ENCODE results near the gene RFTN2. TPM values are rescaled to one million over a fixed set of nuclear protein-coding genes. Genes with fewer than 3 reads are reported as not detected.

The RFTN2 gene
- polyA plus RNA-seq, 1 donor from 2014 or later = 0.06 TPM

DNA sequence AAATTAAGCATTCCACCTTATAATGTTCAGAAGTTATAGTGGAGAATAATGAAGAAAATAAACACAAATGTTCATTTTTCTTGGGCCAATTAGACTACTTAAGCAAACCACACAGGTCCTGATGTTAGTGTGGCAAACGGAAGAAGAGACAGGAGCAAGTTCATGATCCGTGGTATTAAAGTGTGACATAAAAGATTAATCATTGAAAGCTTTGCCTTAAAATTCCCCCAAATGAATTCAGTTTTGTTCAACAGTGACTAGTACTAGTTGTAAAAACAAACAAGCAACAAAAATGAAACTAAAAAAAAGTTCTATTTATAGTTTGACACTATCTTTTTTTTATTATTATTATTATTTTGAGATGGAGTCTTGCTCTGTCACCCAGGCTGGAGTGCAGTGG, 73.7 kb downstream of the RFTN2 start:
- TF ChIP-seq RAD21 (conservative IDR thresholded peaks at IDR 0.05) = no peak
- TF ChIP-seq MXI1 (conservative IDR thresholded peaks at IDR 0.05; ENCODE audit: poor library complexity, severe bottlenecking) = no peak
- TF ChIP-seq EP300 (conservative IDR thresholded peaks at IDR 0.05; ENCODE audit: poor library complexity, severe bottlenecking) = no peak
- TF ChIP-seq, protein P1, sequence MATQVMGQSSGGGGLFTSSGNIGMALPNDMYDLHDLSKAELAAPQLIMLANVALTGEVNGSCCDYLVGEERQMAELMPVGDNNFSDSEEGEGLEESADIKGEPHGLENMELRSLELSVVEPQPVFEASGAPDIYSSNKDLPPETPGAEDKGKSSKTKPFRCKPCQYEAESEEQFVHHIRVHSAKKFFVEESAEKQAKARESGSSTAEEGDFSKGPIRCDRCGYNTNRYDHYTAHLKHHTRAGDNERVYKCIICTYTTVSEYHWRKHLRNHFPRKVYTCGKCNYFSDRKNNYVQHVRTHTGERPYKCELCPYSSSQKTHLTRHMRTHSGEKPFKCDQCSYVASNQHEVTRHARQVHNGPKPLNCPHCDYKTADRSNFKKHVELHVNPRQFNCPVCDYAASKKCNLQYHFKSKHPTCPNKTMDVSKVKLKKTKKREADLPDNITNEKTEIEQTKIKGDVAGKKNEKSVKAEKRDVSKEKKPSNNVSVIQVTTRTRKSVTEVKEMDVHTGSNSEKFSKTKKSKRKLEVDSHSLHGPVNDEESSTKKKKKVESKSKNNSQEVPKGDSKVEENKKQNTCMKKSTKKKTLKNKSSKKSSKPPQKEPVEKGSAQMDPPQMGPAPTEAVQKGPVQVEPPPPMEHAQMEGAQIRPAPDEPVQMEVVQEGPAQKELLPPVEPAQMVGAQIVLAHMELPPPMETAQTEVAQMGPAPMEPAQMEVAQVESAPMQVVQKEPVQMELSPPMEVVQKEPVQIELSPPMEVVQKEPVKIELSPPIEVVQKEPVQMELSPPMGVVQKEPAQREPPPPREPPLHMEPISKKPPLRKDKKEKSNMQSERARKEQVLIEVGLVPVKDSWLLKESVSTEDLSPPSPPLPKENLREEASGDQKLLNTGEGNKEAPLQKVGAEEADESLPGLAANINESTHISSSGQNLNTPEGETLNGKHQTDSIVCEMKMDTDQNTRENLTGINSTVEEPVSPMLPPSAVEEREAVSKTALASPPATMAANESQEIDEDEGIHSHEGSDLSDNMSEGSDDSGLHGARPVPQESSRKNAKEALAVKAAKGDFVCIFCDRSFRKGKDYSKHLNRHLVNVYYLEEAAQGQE (IDR thresholded peaks at IDR 0.05; ENCODE audit: borderline replicate concordance) = no peak
- TF ChIP-seq TAF1 (IDR thresholded peaks at IDR 0.05; ENCODE audit: low read depth) = no peak
- TF ChIP-seq SMC3 (conservative IDR thresholded peaks at IDR 0.05; ENCODE audit: poor library complexity) = no peak
- no peak for TF ChIP-seq EZH2 (IDR thresholded peaks at IDR 0.05; ENCODE audit: borderline replicate concordance, insufficient read depth, low read length, poor library complexity, severe bottlenecking)
- TF ChIP-seq POLR2AphosphoS5 (IDR thresholded peaks at IDR 0.05) = no peak
- TF ChIP-seq, protein P2, sequence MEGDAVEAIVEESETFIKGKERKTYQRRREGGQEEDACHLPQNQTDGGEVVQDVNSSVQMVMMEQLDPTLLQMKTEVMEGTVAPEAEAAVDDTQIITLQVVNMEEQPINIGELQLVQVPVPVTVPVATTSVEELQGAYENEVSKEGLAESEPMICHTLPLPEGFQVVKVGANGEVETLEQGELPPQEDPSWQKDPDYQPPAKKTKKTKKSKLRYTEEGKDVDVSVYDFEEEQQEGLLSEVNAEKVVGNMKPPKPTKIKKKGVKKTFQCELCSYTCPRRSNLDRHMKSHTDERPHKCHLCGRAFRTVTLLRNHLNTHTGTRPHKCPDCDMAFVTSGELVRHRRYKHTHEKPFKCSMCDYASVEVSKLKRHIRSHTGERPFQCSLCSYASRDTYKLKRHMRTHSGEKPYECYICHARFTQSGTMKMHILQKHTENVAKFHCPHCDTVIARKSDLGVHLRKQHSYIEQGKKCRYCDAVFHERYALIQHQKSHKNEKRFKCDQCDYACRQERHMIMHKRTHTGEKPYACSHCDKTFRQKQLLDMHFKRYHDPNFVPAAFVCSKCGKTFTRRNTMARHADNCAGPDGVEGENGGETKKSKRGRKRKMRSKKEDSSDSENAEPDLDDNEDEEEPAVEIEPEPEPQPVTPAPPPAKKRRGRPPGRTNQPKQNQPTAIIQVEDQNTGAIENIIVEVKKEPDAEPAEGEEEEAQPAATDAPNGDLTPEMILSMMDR (IDR thresholded peaks at IDR 0.05; ENCODE audit: poor library complexity, severe bottlenecking) = no peak

DNA sequence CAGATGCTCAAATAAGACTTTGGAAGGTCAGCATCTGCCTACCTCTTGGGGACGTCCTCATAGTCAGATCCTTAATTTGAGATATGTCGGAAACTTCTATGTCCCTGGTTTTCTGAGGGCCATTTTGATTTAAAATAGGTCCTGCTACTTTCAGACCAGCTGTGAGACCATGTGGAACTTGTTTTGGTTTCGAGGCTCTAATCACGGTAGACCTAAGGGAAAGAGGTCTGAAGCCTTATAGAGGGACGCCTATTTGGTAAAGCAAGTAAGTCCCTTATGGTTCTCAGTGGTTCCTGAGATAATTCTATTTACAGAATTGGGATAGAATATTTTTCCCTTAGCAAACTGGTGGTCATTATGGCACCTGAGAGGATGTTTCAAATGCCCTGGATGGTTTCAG, 75.1 kb downstream of the RFTN2 start:
- Histone ChIP-seq H3K79me2 (replicated peaks; ENCODE audit: insufficient read depth, low read length) (no peaks in the 10 kb centered on the region), H3K4me2 (ENCODE audit: low read length) (no peak overlapping the region), H4K20me1 (ENCODE audit: insufficient read depth) (no peaks in the 10 kb centered on the region), H3K27me3 (ENCODE audit: insufficient read depth, low read depth, low read length) (no peaks in the 10 kb centered on the region), H3K9ac (ENCODE audit: low read length) (no peak overlapping the region), H3K27ac (ENCODE audit: low read length) (no peak overlapping the region), H3K4me3 (ENCODE audit: low read length) (no peak overlapping the region), H3F3A (ENCODE audit: insufficient read depth, low read length, poor library complexity, severe bottlenecking) (no peaks in the 10 kb centered on the region), H3K9me3 (ENCODE audit: low read length) (no peaks in the 10 kb centered on the region), H3K9me2 (ENCODE audit: insufficient read depth, low read length) (no peaks in the 10 kb centered on the region), H3K36me3 (ENCODE audit: insufficient read depth, low read length) (no peaks in the 10 kb centered on the region), H2AFZ (ENCODE audit: low read depth, low read length) (no peak overlapping the region)
- TF ChIP-seq TAF1 (IDR thresholded peaks at IDR 0.05; ENCODE audit: low read depth) (no peak), EP300 (conservative IDR thresholded peaks at IDR 0.05; ENCODE audit: poor library complexity, severe bottlenecking) (no peak), POLR2AphosphoS5 (IDR thresholded peaks at IDR 0.05) (no peak), RAD21 (conservative IDR thresholded peaks at IDR 0.05) (no peak), SMC3 (conservative IDR thresholded peaks at IDR 0.05; ENCODE audit: poor library complexity) (no peak), EZH2 (IDR thresholded peaks at IDR 0.05; ENCODE audit: borderline replicate concordance, insufficient read depth, low read length, poor library complexity, severe bottlenecking) (no peak), MXI1 (conservative IDR thresholded peaks at IDR 0.05; ENCODE audit: poor library complexity, severe bottlenecking) (no peak)
- TF ChIP-seq, protein P2 (IDR thresholded peaks at IDR 0.05; ENCODE audit: poor library complexity, severe bottlenecking) = no peak
- TF ChIP-seq, protein P1 (IDR thresholded peaks at IDR 0.05; ENCODE audit: borderline replicate concordance) = no peak

More for the DNA sequence above, 73.7 kb downstream of the RFTN2 start:
- Histone ChIP-seq H3K27me3 (ENCODE audit: insufficient read depth, low read depth, low read length) (no peaks in the 10 kb centered on the region), H3K36me3 (ENCODE audit: insufficient read depth, low read length) (no peaks in the 10 kb centered on the region), H3K9me3 (ENCODE audit: low read length) (no peaks in the 10 kb centered on the region), H3K9me2 (ENCODE audit: insufficient read depth, low read length) (no peaks in the 10 kb centered on the region), H4K20me1 (ENCODE audit: insufficient read depth) (no peaks in the 10 kb centered on the region), H3K4me3 (ENCODE audit: low read length) (no peak overlapping the region), H3K79me2 (replicated peaks; ENCODE audit: insufficient read depth, low read length) (no peaks in the 10 kb centered on the region), H3K4me2 (ENCODE audit: low read length) (no peak overlapping the region), H3F3A (ENCODE audit: insufficient read depth, low read length, poor library complexity, severe bottlenecking) (no peaks in the 10 kb centered on the region), H3K27ac (ENCODE audit: low read length) (no peak overlapping the region), H3K9ac (ENCODE audit: low read length) (no peak overlapping the region), H2AFZ (ENCODE audit: low read depth, low read length) (no peak overlapping the region)

Data from neural cell (in vitro differentiated cells).